Ascending aorta (tissue), 2 donors: ENCODE results near the gene ELMO1. TPM values are rescaled to one million over a fixed set of nuclear protein-coding genes. Genes with fewer than 3 reads are reported as not detected.

Experiments
- DNase-seq, 2 donors: peaks; one replicate each; pipeline ENCODE4 v3.0.0-alpha.2; 2019; ENCODE audit warnings: low spot score in 2 of 2
- H3K27ac ChIP-seq, 2 donors: fragments of 200-600 bp; sonication (generic); one replicate each; pipeline ENCODE4 v1.5.1; 2016 to 2017; ENCODE audit warnings: mild to moderate bottlenecking in 1 of 2
- H3K27me3 ChIP-seq: fragments of 200-600 bp; sonication (generic); one replicate; pipeline ENCODE4 v1.5.1; 2017
- H3K36me3 ChIP-seq, 2 donors: fragments of 200-600 bp; sonication (generic); one replicate each; pipeline ENCODE4 v1.5.1; 2016
- H3K4me1 ChIP-seq, 2 donors: fragments of 200-600 bp; sonication (generic); one replicate each; pipeline ENCODE4 v1.5.1; 2016 to 2017; ENCODE audit warnings: mild to moderate bottlenecking in 1 of 2
- H3K4me3 ChIP-seq, 2 donors: fragments of 200-600 bp; sonication (generic); one replicate each; pipeline ENCODE4 v1.5.1; 2016 to 2017; ENCODE audit warnings: mild to moderate bottlenecking in 1 of 2
- H3K9me3 ChIP-seq, 2 donors: fragments of 200-600 bp; sonication (generic); one replicate each; pipeline ENCODE4 v1.5.1; 2016
- intact Hi-C: fragments of 100-400 bp; cut with DNase I; formaldehyde crosslinking; loops from one replicate; pipeline ENCODE4 v1.15.1; 2023
- total RNA-seq: library from RNA; depleted of rRNA; stranded (reverse); fragments of >200 nt; gene quantifications from one replicate; pipeline ENCODE4 v1.1.0, GENCODE V29; 2016
- TF ChIP-seq, protein P1 (sequence below), 3 experiments: fragments of 200-600 bp in 2 of 3; fragments of 450-650 bp in 1 of 3; sonication (generic) in 2 of 3; IDR thresholded peaks; one replicate each; pipeline ENCODE4 v1.5.1; 2016 to 2019; ENCODE audit warnings: antibody characterized with exemption in 3 of 3, mild to moderate bottlenecking in 1 of 3, moderate library complexity in 1 of 3

Gene ELMO1
- total RNA-seq, 1 donor from 2014 or later = 40.8 TPM

DNA sequence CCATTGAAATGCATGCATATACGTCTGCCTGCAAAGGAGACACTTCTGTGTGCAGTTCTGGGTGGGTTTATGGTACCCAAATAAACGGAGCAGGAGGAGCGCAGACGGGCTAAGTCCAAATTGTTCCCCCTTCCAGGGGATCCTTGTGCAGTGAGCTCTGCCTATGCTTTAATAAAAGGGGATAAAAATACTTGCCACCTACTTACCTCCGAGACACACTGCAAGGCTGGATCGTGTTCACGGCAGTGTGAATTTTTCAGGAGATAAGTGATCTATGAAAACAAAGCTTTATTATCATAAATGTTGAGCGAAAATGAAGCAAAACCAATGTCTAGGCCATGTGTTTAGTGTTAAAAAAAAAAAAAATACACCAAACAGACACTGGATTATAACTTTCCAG lies 415.5 kb downstream of the ELMO1 start:
- no peaks in the 10 kb centered on the region for H3K36me3 ChIP-seq
- no peaks in the 10 kb centered on the region for H3K27me3 ChIP-seq
- no peak overlapping the region for H3K4me3 ChIP-seq
- intact Hi-C loops = loop anchor here (2.0 to 5.0 kb wide), 3 partner anchors 50 to 1336 kb away; partner anchors contain the start of gene HERPUD2
- peaks cover 3 to 19% of the 10 kb centered on the region in 2 donors for H3K4me1 ChIP-seq
- no peaks in the 10 kb centered on the region for H3K9me3 ChIP-seq
- no peak for DNase-seq
- TF ChIP-seq, protein P1, sequence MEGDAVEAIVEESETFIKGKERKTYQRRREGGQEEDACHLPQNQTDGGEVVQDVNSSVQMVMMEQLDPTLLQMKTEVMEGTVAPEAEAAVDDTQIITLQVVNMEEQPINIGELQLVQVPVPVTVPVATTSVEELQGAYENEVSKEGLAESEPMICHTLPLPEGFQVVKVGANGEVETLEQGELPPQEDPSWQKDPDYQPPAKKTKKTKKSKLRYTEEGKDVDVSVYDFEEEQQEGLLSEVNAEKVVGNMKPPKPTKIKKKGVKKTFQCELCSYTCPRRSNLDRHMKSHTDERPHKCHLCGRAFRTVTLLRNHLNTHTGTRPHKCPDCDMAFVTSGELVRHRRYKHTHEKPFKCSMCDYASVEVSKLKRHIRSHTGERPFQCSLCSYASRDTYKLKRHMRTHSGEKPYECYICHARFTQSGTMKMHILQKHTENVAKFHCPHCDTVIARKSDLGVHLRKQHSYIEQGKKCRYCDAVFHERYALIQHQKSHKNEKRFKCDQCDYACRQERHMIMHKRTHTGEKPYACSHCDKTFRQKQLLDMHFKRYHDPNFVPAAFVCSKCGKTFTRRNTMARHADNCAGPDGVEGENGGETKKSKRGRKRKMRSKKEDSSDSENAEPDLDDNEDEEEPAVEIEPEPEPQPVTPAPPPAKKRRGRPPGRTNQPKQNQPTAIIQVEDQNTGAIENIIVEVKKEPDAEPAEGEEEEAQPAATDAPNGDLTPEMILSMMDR (IDR thresholded peaks at IDR 0.05) = no peak
- H3K27ac ChIP-seq = peak overlapping the region; percentile 78 to 84

DNA sequence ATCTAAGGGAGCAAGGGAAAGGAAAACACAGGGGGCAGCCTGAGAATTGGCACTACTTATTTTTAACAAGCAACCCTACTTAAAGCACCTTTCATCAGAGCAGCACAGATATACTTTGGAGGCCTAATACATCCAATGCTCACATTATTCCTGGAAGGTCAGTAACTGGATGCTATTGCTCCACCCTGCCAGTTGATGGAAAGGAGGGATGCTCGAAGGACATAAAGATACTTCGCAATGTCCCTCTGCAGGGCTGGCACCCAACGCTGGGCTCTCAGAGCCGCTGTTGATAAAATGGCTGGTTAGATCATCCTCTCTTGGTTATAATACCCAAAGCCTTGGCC lies 416.4 kb downstream of the ELMO1 start:
- Histone ChIP-seq H3K4me3 (no peak overlapping the region), H3K27me3 (no peaks in the 10 kb centered on the region), H3K4me1 (peaks cover 3 to 19% of the 10 kb centered on the region in 2 donors), H3K36me3 (no peaks in the 10 kb centered on the region), H3K9me3 (no peaks in the 10 kb centered on the region), H3K27ac (peak overlapping the region; percentile 78 to 84)
- TF ChIP-seq, protein P1 (IDR thresholded peaks at IDR 0.05) = no peak
- intact Hi-C loops = loop anchor here (2.0 to 5.0 kb wide), 3 partner anchors 51 to 1335 kb away; partner anchors contain the start of gene HERPUD2
- no peak for DNase-seq

DNA sequence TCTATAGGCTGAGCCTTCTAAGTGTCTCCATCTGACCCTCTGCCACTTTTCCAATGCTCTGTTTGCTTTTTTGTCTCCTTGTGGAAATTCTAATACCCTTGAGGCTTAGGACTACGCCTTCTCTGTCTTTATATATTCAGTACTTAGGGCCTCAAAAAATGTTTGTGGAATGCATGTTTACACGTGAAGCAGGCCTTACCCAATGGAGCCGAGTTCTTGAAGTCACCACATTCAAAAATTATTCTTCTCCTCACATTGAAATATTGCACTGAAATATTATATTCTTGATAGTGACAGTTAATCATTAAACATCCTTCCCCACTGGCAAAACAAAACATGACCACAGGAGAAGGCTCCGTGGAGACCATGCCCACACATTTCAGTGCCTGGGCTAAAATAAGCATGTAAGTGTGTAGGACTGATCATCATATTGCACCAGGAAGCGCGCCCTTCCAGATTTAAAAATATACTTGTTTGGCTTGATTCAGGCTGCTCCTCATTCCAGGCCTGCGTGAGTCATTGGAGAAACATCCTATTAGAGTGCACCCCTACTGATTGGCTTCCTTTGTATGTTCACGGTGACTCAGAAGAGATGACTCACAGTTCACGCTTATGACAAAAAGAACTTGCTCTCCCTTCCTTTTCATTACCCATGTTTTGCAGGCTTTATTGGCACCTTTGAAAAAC lies 416.9 kb downstream of the ELMO1 start:
- Histone ChIP-seq H3K27ac (peak overlapping the region; percentile 80 to 84), H3K36me3 (no peaks in the 10 kb centered on the region), H3K4me1 (peaks cover 3 to 19% of the 10 kb centered on the region in 2 donors), H3K27me3 (no peaks in the 10 kb centered on the region), H3K9me3 (no peaks in the 10 kb centered on the region), H3K4me3 (no peak overlapping the region)
- DNase-seq = peak; percentile 68 to 95
- TF ChIP-seq, protein P1 (IDR thresholded peaks at IDR 0.05) = no peak
- intact Hi-C loops = loop anchor here (2.0 to 5.0 kb wide), 3 partner anchors 51 to 1334 kb away; partner anchors contain the start of gene HERPUD2

GRCh38 chr7:37028909-37029440 lies 419.7 kb downstream of the ELMO1 start:
- TF ChIP-seq, protein P1 (IDR thresholded peaks at IDR 0.05) = no peak
- Histone ChIP-seq H3K27me3 (no peaks in the 10 kb centered on the region), H3K27ac (no peak overlapping the region), H3K9me3 (no peaks in the 10 kb centered on the region), H3K4me3 (no peak overlapping the region), H3K4me1 (peaks cover 3 to 19% of the 10 kb centered on the region in 2 donors), H3K36me3 (no peaks in the 10 kb centered on the region)
- intact Hi-C loops = no loop called here
- no peak for DNase-seq

GRCh38 chr7:37027557-37028341 lies 420.9 kb downstream of the ELMO1 start:
- no peak for DNase-seq
- no peaks in the 10 kb centered on the region for H3K27me3 ChIP-seq
- TF ChIP-seq, protein P1 (IDR thresholded peaks at IDR 0.05) = no peak
- no peak overlapping the region for H3K27ac ChIP-seq
- intact Hi-C loops = no loop called here
- H3K9me3 ChIP-seq = no peaks in the 10 kb centered on the region
- H3K4me1 ChIP-seq = peaks cover 3 to 18% of the 10 kb centered on the region in 2 donors
- H3K4me3 ChIP-seq = no peak overlapping the region
- H3K36me3 ChIP-seq = no peaks in the 10 kb centered on the region
